Keratinocyte (primary cell): Measurements from ENCODE around the gene FLRT1.

Experiments
- CTCF ChIP-seq, 3 experiments: IDR thresholded peaks in 1 of 3; conservative IDR thresholded peaks in 1 of 3; optimal IDR thresholded peaks in 1 of 3; 2 replicates in 2 of 3; 3 replicates in 1 of 3; pipeline versions ENCODE3 to v1.5.1; 2011; ENCODE audit warnings: low read length in 3 of 3, mild to moderate bottlenecking in 3 of 3, moderate library complexity in 2 of 3, control low read depth in 1 of 3, inconsistent platforms in 1 of 3; ENCODE audit not compliant: insufficient read depth in 2 of 3; ENCODE audit errors: extremely low read depth in 1 of 3
- EZH2 ChIP-seq: IDR thresholded peaks from one replicate; pipeline ENCODE4 v1.6.1; 2012; ENCODE audit warnings: inconsistent platforms, mild to moderate bottlenecking, low read length, moderate library complexity

- TF ChIP-seq CTCF (optimal IDR thresholded peaks at IDR 0.05 in 1 of 3, IDR thresholded peaks at IDR 0.05 in 1 of 3, conservative IDR thresholded peaks at IDR 0.05 in 1 of 3; ENCODE audit: extremely low read depth in 1 of 3, insufficient read depth in 2 of 3, low read length in 3 of 3) (no peak), EZH2 (no peak)
These were observed 28.8 kb downstream of the FLRT1 start for GRCh38 chr11:64064374-64065140.
